Osteoblast (primary cell): ENCODE measurements around the gene ZFAND5. TPM values are rescaled to one million over a fixed set of nuclear protein-coding genes. Genes with fewer than 3 reads are reported as not detected.

ENCODE experiments used
- DNase-seq: peaks from one replicate; pipeline ENCODE4 v3.0.0; 2011; ENCODE audit warnings: low spot score, mixed read lengths; ENCODE audit not compliant: insufficient read length; ENCODE audit errors: missing footprints
- H2AFZ ChIP-seq: 2 replicates; pipeline ENCODE4 v1.6.0; 2011; ENCODE audit warnings: mild to moderate bottlenecking, low read length
- H3K27ac ChIP-seq: 2 replicates; pipeline ENCODE4 v1.5.1; 2011; ENCODE audit warnings: mild to moderate bottlenecking, low read depth, low read length, moderate library complexity
- H3K27me3 ChIP-seq: 2 replicates; pipeline ENCODE4 v1.6.0; 2012; ENCODE audit warnings: mild to moderate bottlenecking, control low read depth, inconsistent platforms, low read length, moderate library complexity; ENCODE audit not compliant: insufficient read depth
- H3K36me3 ChIP-seq: 2 replicates; pipeline ENCODE4 v1.5.1; 2011; ENCODE audit warnings: mild to moderate bottlenecking, low read length, control low read depth, moderate library complexity; ENCODE audit not compliant: insufficient read depth
- H3K4me1 ChIP-seq: 2 replicates; pipeline ENCODE4 v1.5.1; 2011; ENCODE audit warnings: mild to moderate bottlenecking, low read length, control low read depth, moderate library complexity; ENCODE audit not compliant: insufficient read depth
- H3K4me2 ChIP-seq: 2 replicates; pipeline ENCODE4 v1.6.0; 2011; ENCODE audit warnings: mild to moderate bottlenecking, low read length; ENCODE audit not compliant: insufficient read depth
- H3K4me3 ChIP-seq: fragments of 200-600 bp; sonication (generic); 3 replicates; pipeline ENCODE4 v1.5.1; 2012; ENCODE audit warnings: mild to moderate bottlenecking, low read length, inconsistent platforms; ENCODE audit not compliant: insufficient read depth
- H3K79me2 ChIP-seq: 2 replicates; pipeline ENCODE4 v1.6.0; 2012; ENCODE audit warnings: mild to moderate bottlenecking, low read length, control low read depth, inconsistent platforms; ENCODE audit not compliant: insufficient read depth
- H3K9me3 ChIP-seq: 2 replicates; pipeline ENCODE4 v1.5.1; 2011; ENCODE audit warnings: low read depth, low read length, control low read depth
- H4K20me1 ChIP-seq: 2 replicates; pipeline ENCODE4 v1.6.0; 2012; ENCODE audit warnings: mild to moderate bottlenecking, low read length, control low read depth; ENCODE audit not compliant: insufficient read depth
- total RNA-seq: library from RNA; depleted of rRNA; stranded (reverse); fragments of >200 nt; gene quantifications from 2 replicates; pipeline ENCODE4 v1.2.3, GENCODE V29; 2012
- TF ChIP-seq, protein P1 (sequence below): IDR thresholded peaks from 2 replicates; pipeline ENCODE4 v1.5.1; 2011; ENCODE audit warnings: mild to moderate bottlenecking, low read depth, low read length, moderate library complexity; ENCODE audit errors: extremely low read depth

The ZFAND5 gene
- total RNA-seq, 1 donor = 164 TPM

DNA sequence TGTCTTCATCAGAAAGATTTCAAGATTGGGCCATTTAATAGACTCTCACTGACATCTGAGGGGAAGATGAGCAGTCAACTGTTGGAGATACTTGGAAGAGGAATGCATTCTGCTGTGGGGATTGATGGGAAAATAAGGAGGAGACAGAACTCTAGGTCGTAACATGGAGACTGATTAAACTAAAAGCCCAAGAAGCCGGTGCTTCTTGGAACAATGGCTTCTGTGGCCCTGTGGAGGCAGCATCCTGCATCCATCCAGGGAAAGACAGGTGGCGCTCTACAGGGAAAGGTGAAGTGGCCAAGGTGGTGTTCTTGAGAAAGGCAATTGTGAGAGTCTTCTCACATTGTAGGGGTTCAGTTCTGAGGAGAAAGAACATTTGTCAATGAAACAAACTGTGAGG, 31.3 kb downstream of the ZFAND5 start:
- Histone ChIP-seq H2AFZ (no peak overlapping the region), H3K4me1 (no peaks in the 10 kb centered on the region)

DNA sequence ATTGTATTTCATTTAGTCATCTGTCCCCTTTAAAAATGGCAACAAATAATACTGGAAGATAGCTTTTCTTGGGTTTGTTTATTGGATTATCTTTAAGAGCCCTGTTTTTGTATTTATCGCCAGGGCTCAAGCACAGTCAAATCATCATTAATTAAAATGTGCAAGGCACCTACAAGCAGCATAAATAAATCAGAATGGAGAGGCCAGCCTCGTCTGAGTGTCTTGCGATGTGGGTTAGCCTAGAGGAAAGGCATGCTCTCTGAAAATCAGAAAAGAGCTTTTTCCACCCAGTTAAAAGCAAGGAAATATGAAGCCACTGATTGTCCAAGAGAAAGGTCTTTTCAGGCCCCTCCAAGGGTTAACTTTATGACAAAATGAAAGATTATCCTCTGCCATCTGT, 31.8 kb downstream of the ZFAND5 start:
- TF ChIP-seq, protein P1, sequence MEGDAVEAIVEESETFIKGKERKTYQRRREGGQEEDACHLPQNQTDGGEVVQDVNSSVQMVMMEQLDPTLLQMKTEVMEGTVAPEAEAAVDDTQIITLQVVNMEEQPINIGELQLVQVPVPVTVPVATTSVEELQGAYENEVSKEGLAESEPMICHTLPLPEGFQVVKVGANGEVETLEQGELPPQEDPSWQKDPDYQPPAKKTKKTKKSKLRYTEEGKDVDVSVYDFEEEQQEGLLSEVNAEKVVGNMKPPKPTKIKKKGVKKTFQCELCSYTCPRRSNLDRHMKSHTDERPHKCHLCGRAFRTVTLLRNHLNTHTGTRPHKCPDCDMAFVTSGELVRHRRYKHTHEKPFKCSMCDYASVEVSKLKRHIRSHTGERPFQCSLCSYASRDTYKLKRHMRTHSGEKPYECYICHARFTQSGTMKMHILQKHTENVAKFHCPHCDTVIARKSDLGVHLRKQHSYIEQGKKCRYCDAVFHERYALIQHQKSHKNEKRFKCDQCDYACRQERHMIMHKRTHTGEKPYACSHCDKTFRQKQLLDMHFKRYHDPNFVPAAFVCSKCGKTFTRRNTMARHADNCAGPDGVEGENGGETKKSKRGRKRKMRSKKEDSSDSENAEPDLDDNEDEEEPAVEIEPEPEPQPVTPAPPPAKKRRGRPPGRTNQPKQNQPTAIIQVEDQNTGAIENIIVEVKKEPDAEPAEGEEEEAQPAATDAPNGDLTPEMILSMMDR = no peak
- no peak for DNase-seq
- Histone ChIP-seq H3K9me3 (no peaks in the 10 kb centered on the region), H3K79me2 (no peaks in the 10 kb centered on the region), H3K4me2 (no peak overlapping the region), H4K20me1 (no peaks in the 10 kb centered on the region), H3K4me1 (no peaks in the 10 kb centered on the region), H3K27ac (no peak overlapping the region), H2AFZ (no peak overlapping the region), H3K27me3 (peaks cover 10% of the 10 kb centered on the region), H3K36me3 (no peaks in the 10 kb centered on the region), H3K4me3 (no peak overlapping the region)

More for the DNA sequence above, 31.3 kb downstream of the ZFAND5 start:
- Histone ChIP-seq H3K79me2 (no peaks in the 10 kb centered on the region), H4K20me1 (no peaks in the 10 kb centered on the region), H3K36me3 (no peaks in the 10 kb centered on the region), H3K27me3 (peaks cover 10% of the 10 kb centered on the region), H3K4me3 (no peak overlapping the region), H3K4me2 (no peak overlapping the region), H3K9me3 (no peaks in the 10 kb centered on the region), H3K27ac (no peak overlapping the region)
- no peak for DNase-seq
- TF ChIP-seq, protein P1 = no peak

DNA sequence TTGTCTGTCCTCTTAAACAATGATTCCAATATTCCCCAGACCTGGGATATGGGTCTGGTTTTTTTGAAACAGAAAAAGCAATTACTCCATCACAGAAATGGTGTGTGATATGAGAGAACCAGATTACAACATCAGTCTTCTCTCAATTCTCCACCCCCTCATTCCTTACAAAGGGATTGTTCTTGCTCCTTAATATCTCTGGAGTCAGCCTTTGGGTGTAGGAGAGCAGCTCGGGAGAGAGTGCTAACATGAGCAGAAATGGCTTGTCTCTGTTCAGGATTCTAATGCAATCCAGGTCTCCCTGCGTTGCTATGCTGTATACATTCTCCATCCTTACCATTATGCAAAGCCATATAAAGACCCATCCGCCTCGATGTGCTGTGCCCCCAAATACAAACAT, 32.7 kb downstream of the ZFAND5 start:
- no peak overlapping the region for H3K4me3 ChIP-seq
- TF ChIP-seq, protein P1 = no peak
- DNase-seq = no peak

DNA sequence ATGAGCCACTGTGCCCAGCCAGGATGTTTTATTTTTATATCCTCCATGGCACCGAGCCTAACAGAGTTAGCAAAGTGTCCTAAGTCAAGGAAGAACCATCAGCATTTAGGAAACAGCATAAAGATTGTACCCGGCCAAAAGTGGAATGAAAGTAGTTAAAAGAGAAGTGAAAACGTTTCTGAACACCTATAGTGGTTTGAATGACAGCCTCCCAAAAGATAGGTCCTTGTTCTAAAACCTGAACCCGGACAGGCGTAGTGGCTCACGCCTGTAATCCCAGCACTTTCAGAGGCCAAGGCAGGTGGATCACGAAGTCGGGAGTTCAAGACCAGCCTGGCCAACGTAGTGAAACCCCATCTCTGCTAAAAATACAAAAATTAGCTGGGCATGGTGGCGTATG, 37.4 kb downstream of the ZFAND5 start:
- Histone ChIP-seq H3K36me3 (no peaks in the 10 kb centered on the region), H3K4me2 (no peak overlapping the region), H3K27me3 (peaks cover 10% of the 10 kb centered on the region), H3K4me1 (no peaks in the 10 kb centered on the region), H3K4me3 (no peak overlapping the region), H4K20me1 (no peaks in the 10 kb centered on the region), H2AFZ (no peak overlapping the region), H3K27ac (no peak overlapping the region), H3K9me3 (no peaks in the 10 kb centered on the region), H3K79me2 (no peaks in the 10 kb centered on the region)
- TF ChIP-seq, protein P1 = no peak
- no peak for DNase-seq

More for the DNA sequence above, 32.7 kb downstream of the ZFAND5 start:
- peaks cover 10% of the 10 kb centered on the region for H3K27me3 ChIP-seq
- no peaks in the 10 kb centered on the region for H3K36me3 ChIP-seq
- no peaks in the 10 kb centered on the region for H3K9me3 ChIP-seq
- no peaks in the 10 kb centered on the region for H3K79me2 ChIP-seq
- H2AFZ ChIP-seq = no peak overlapping the region
- no peaks in the 10 kb centered on the region for H3K4me1 ChIP-seq
- no peak overlapping the region for H3K27ac ChIP-seq
- H4K20me1 ChIP-seq = no peaks in the 10 kb centered on the region
- no peak overlapping the region for H3K4me2 ChIP-seq
